ENCODE results near the gene PRTG. TPM values are rescaled to one million over a fixed set of nuclear protein-coding genes. Genes with fewer than 3 reads are reported as not detected.

PRTG gene
- total RNA-seq, result 1 to 10 TPM in 2 of 4 donors, under 1 TPM in 2; 0.66 to 2.7 (median 1.4) TPM

DNA sequence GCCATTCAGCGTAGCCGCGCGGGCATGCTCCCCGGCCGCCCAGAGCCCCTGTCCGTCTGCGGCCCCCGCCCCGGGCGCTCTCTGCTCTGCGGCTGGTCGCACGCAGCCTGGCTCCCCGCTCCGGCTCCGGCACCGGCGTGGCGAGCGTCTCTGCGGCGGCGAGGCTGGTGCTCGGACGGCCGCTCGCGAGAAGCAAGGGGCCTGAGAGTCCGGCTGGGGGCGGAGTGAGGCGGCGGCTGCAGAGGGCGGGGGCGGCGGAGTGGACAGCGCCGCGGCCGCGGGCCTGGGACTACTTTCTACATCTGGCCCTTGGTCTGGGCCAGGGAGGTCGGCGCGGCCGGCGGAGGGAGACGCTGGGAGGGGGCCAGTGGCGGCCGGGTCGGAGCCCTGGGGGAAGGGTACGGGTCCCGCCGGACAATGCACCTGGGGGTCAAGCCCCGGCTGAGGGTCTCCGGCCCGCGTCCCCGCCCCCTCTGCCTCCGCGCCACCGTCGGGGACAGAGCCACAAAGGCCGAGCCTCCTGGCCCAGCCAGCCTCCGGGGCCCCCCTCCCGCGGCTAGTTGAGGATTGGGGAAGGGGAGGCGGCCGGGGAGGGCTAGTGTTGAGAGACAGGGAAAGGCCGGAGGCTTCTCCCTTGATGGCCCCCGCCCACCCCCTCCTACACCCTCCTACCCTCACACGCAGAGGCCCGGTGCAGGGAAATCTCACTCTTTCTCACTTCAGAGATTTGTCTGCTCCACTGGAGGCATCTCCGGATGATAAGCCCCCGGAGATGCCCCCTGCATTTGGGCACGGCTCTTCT, at the start of gene PRTG:
PRTG (minus strand) TSS at position 226 of the 802 bp plus-strand sequence; CDS start at position 5, 221 bp downstream.
- TF ChIP-seq, protein P1, sequence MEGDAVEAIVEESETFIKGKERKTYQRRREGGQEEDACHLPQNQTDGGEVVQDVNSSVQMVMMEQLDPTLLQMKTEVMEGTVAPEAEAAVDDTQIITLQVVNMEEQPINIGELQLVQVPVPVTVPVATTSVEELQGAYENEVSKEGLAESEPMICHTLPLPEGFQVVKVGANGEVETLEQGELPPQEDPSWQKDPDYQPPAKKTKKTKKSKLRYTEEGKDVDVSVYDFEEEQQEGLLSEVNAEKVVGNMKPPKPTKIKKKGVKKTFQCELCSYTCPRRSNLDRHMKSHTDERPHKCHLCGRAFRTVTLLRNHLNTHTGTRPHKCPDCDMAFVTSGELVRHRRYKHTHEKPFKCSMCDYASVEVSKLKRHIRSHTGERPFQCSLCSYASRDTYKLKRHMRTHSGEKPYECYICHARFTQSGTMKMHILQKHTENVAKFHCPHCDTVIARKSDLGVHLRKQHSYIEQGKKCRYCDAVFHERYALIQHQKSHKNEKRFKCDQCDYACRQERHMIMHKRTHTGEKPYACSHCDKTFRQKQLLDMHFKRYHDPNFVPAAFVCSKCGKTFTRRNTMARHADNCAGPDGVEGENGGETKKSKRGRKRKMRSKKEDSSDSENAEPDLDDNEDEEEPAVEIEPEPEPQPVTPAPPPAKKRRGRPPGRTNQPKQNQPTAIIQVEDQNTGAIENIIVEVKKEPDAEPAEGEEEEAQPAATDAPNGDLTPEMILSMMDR (IDR thresholded peaks at IDR 0.05; ENCODE audit: low read depth), result no peak

DNA sequence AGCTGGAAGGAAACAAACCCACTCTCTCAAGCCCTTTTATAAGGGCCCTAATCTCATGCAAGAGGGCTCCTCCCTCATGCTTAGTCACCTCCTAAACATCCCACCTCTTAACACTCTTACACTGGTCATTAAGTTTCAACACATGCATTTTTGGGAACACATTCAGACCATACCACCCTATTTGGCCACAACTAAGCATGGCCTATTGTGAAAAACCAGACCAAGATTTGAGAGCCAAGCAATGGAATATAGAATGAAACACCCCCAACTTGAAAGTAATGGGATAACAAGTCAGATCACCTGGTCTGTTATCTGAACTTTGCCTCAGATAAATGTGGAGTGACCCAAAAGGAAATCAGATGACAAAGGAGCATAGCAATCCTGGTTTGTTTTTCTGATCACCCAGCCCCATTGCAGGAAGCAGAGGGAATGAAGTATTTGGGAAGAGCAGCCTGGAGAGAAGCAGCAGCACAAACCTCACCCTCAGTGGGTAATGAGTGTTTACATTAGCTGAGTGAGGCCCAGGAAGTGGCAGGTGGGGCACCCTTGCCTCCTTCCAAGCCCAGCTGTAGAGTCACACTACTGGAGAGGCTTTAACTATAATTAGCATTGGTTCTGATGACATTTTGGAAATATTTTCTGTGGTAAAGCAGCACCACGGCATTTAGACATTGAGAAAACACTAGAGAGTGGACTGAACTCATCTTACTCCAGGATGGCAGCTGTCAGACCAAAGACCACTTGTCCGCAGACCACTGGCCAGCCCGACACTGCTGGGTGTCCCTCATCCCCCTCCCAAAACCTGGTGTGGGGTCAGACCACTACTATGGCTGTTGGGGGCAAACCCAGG, 48.8 kb upstream of the PRTG start:
- TF ChIP-seq, protein P1 (IDR thresholded peaks at IDR 0.05; ENCODE audit: low read depth), result no peak

GRCh38 chr15:55789066-55789660, 46.2 kb upstream of the PRTG start:
- TF ChIP-seq, protein P1 (IDR thresholded peaks at IDR 0.05; ENCODE audit: low read depth), result no peak

GRCh38 chr15:55786341-55786740, 43.4 kb upstream of the PRTG start:
- TF ChIP-seq, protein P1 (IDR thresholded peaks at IDR 0.05; ENCODE audit: low read depth), result no peak

DNA sequence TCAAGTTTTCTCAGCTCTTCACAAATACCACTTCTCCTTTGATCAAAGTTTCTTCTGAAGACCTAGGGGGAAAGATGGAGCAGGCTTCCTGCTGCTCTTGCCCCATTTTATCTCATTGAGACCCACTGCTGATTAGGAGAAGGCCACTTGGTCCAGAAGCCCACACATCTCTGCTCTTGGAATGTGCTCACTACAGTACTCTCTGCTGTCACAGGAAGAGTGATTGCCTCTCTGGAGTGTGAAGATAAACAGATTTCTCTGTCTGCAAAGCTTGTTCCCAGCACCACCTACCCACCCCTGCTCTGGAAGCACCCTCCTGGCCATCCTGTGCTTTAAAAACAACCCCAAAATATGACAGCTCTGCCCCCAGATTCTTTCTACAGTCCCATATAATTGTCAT, 41.3 kb upstream of the PRTG start:
- TF ChIP-seq, protein P1 (IDR thresholded peaks at IDR 0.05; ENCODE audit: low read depth), result no peak

DNA sequence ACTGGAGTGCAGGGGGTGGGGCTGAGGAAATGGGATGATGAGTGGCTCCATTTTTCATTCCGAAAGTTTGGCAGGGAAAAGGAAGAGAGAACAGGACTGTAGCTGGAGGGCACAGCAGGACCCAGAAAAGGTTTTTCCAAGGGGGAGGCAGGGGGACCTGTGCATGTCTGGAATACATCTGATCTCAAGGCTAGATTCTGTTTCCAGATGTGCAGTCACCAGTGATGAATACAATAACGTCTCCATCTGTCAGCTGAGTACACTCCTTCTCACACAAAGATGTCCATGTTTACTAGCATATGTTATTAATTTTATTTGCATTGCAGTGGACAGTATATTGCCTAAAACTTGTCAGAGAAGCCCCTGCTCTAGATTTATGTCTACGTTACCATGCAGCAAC, 39.9 kb upstream of the PRTG start:
- TF ChIP-seq, protein P1 (IDR thresholded peaks at IDR 0.05; ENCODE audit: low read depth), result no peak

- TF ChIP-seq, protein P1 (IDR thresholded peaks at IDR 0.05; ENCODE audit: low read depth), result no peak
Measured at GRCh38 chr15:55780292-55780691, 37.3 kb upstream of the PRTG start.
